ENCODE measurements around the gene PEX6.

Gene PEX6

GRCh38 chr6:42984924-42985475 lies 6.0 kb upstream of the PEX6 start:
- ATAC-seq (replicated peaks) (no peak), DNase-seq (peak; percentile 6)
- H3K4me3 Mint-ChIP-seq, result peak overlapping the region; percentile 86 to 87
- H3K4me1 Mint-ChIP-seq, result peaks cover 26 to 43% of the 10 kb centered on the region in 2 donors
- no peaks in the 10 kb centered on the region for H3K9me3 Mint-ChIP-seq
- peaks cover 10 to 18% of the 10 kb centered on the region in 2 donors for H3K36me3 Mint-ChIP-seq
- H3K27me3 Mint-ChIP-seq, result no peaks in the 10 kb centered on the region
- peak overlapping the region; percentile 39 for H3K27ac Mint-ChIP-seq

- ATAC-seq (replicated peaks), result peak; percentile 92 to 95
Measured at GRCh38 chr6:42984001-42984923, 5.3 kb upstream of the PEX6 start, which contains the start of gene PPP2R5D. PPP2R5D (plus strand) TSS chr6:42984570; CDS start chr6:42984678, 108 bp downstream.

DNA sequence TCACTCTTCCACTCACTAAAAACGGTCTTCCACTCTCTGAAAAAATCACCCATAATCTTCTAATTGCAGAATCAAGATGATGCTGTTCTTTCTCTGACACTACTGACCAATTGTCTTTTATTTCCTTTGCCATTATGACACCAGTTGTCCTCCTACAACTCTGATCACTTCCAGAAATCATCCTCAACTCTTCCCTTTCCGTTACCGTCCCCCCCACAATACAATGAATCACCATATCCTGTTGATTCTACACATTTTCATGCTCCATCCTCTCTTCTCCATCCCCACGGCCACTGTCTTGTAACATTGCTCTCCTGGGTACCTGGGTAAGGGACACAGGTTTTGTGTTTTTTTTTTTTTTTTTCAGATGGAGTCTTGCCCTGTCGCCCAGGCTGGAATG lies 2.9 kb upstream of the PEX6 start:
- H3K27me3 Mint-ChIP-seq, result no peaks in the 10 kb centered on the region
- DNase-seq, result no peak
- H3K36me3 Mint-ChIP-seq, result peaks cover 10 to 16% of the 10 kb centered on the region in 2 donors
- ATAC-seq (replicated peaks), result no peak
- H3K4me3 Mint-ChIP-seq, result no peak overlapping the region
- H3K27ac Mint-ChIP-seq, result no peak overlapping the region
- H3K4me1 Mint-ChIP-seq, result peaks cover 25 to 50% of the 10 kb centered on the region in 2 donors
- no peaks in the 10 kb centered on the region for H3K9me3 Mint-ChIP-seq

More at GRCh38 chr6:42984001-42984923, 5.3 kb upstream of the PEX6 start, which contains the start of gene PPP2R5D:
- no peaks in the 10 kb centered on the region for H3K9me3 Mint-ChIP-seq
- H3K36me3 Mint-ChIP-seq, result peaks cover 6 to 12% of the 10 kb centered on the region in 2 donors
- peak within 1 kb of the TSS; percentile 86 to 87 for H3K4me3 Mint-ChIP-seq
- H3K27me3 Mint-ChIP-seq, result no peaks in the 10 kb centered on the region
- H3K4me1 Mint-ChIP-seq, result peaks cover 28 to 50% of the 10 kb centered on the region in 2 donors
- DNase-seq, result peak; percentile 96
- peak within 1 kb of the TSS; percentile 97 for H3K27ac Mint-ChIP-seq

DNA sequence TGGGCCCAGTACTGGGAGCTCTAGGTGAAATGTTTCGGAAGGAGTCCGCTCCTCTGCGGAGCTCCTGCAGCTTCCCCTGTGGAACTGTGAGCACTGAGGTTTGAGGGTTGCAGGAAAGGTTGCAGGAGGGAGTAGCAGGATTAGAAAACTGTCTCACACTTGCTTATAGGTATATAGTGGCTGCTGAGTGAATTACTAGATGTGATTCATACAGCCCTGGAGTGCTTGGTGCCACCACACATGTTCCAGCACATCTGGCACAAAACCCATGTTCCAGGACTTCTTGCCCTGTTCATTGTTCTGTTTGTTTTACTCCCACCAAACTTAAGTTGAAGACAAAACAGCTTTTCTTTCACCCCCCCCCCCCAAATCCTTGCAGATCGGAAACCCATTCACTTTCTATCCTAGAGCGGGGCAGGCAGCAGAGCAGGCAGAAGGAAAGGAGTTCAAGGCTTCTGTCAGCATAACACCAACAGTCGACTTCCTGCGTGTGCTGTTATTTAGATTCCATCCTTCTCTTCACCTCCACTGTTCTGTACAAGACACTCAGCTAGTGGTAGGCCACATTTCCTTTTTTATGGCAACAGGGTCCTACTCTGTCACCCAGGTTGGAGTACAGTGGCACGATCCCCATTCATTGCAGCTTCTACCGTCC lies 669 bp upstream of the PEX6 start:
- peak; percentile 15 to 17 for ATAC-seq (replicated peaks)
- peak overlapping the region; percentile 88 to 94 for H3K4me3 Mint-ChIP-seq
- H3K27me3 Mint-ChIP-seq, result no peaks in the 10 kb centered on the region
- DNase-seq, result no peak
- H3K36me3 Mint-ChIP-seq, result peaks cover 16 to 19% of the 10 kb centered on the region in 2 donors
- no peaks in the 10 kb centered on the region for H3K9me3 Mint-ChIP-seq
- H3K4me1 Mint-ChIP-seq, result peaks cover 16 to 50% of the 10 kb centered on the region in 2 donors
- peak overlapping the region; percentile 97 for H3K27ac Mint-ChIP-seq

GRCh38 chr6:42978487-42978838 lies 518 bp downstream of the PEX6 start:
- no peaks in the 10 kb centered on the region for H3K9me3 Mint-ChIP-seq
- no peak for DNase-seq
- H3K36me3 Mint-ChIP-seq, result peaks cover 24 to 25% of the 10 kb centered on the region in 2 donors
- no peaks in the 10 kb centered on the region for H3K27me3 Mint-ChIP-seq
- H3K4me1 Mint-ChIP-seq, result peaks cover 13 to 48% of the 10 kb centered on the region in 2 donors
- ATAC-seq (replicated peaks), result peak in 1 of 2 donors; percentile 20
- peak overlapping the region; percentile 95 for H3K27ac Mint-ChIP-seq
- H3K4me3 Mint-ChIP-seq, result peak overlapping the region; percentile 87 to 94

- peaks cover 35 to 46% of the 10 kb centered on the region in 2 donors for H3K36me3 Mint-ChIP-seq
- peaks cover 20 to 63% of the 10 kb centered on the region in 2 donors for H3K4me1 Mint-ChIP-seq
- ATAC-seq (replicated peaks), result no peak
Measured at GRCh38 chr6:42974919-42975505, 4.0 kb downstream of the PEX6 start.

GRCh38 chr6:42973926-42974325 lies 5.1 kb downstream of the PEX6 start:
- Mint-ChIP-seq H3K9me3 (no peaks in the 10 kb centered on the region), H3K4me1 (peaks cover 20 to 54% of the 10 kb centered on the region in 2 donors), H3K27ac (peak overlapping the region; percentile 47), H3K4me3 (no peak overlapping the region), H3K27me3 (no peaks in the 10 kb centered on the region), H3K36me3 (peaks cover 38 to 54% of the 10 kb centered on the region in 2 donors)
- ATAC-seq (replicated peaks) (no peak), DNase-seq (no peak)

More at GRCh38 chr6:42974919-42975505, 4.0 kb downstream of the PEX6 start:
- H3K9me3 Mint-ChIP-seq, result no peaks in the 10 kb centered on the region
- no peak for DNase-seq
- no peaks in the 10 kb centered on the region for H3K27me3 Mint-ChIP-seq
- H3K27ac Mint-ChIP-seq, result no peak overlapping the region
- H3K4me3 Mint-ChIP-seq, result no peak overlapping the region

DNA sequence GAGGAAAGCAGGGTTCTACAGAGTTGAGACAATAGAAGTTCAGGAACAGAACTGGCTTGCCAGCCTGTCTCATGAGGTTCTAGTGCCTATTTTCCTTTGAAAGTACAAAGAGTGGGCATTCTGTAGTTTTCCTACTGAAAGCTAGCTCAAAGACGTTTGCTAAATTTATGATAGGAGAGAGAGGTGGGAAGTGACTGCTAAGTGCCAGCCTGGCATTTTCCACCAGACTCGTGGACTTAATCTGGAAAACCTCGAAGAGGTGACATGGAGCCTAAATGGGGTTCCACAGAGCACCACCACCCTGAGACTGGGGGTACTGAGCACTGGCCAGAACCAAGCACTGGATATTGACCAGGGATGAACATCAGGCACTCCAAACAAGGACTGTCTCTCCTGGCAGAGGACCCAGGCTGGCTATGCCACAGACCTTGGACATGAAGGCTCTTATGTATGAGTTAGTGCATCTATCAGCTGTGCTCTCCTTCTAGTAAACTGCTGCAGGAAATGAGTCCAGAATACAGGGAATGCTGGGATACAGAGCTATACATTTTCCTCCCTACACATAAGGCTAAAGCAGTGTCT lies 7.1 kb downstream of the PEX6 start:
- no peaks in the 10 kb centered on the region for H3K9me3 Mint-ChIP-seq
- peaks cover 44 to 64% of the 10 kb centered on the region in 2 donors for H3K36me3 Mint-ChIP-seq
- DNase-seq (no peak), ATAC-seq (replicated peaks) (no peak)
- H3K27me3 Mint-ChIP-seq, result no peaks in the 10 kb centered on the region
- H3K27ac Mint-ChIP-seq, result peak overlapping the region; percentile 21
- peaks cover 18 to 40% of the 10 kb centered on the region in 2 donors for H3K4me1 Mint-ChIP-seq
- peak overlapping the region in 1 of 2 donors; percentile 43 for H3K4me3 Mint-ChIP-seq

DNA sequence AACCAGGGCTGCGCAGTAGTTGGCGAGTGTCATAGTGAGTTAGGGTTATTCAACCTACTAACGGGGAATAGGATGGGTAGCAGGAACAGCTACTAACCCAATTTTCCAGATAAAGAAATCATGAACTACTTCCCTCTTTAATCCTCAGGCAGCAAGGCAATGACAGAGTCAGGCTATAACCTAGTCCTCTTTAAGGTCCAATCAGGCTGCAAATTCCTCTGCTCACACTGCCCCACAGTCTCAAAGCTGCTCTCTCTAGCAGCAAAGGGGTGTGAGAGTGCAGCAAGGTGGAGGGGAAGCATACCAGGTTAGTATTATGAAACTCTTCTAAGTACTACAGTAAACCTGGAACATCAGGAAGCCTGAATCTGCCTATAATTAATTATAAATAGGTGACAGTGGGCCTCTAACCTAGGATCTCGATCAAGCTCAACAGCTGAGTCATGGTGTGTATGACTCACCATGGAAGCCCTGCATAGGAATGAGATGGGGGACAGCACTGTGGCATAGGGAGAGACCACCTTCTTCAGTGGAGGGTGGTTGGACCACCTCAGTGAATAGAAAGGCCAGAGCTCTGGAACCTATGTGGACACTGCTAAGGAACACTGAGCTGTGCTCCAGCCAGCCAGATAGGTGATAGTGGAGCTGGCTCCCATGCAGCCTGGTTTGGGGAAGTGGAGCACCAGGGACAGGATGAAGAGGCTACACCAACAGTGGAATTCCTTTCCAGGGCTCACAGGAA lies 7.9 kb downstream of the PEX6 start:
- Mint-ChIP-seq H3K27ac (peak overlapping the region; percentile 80), H3K4me1 (peaks cover 19 to 33% of the 10 kb centered on the region in 2 donors), H3K27me3 (no peaks in the 10 kb centered on the region), H3K36me3 (peaks cover 41 to 64% of the 10 kb centered on the region in 2 donors), H3K4me3 (peak overlapping the region in 1 of 2 donors; percentile 43), H3K9me3 (no peaks in the 10 kb centered on the region)
- ATAC-seq (replicated peaks) (peak; percentile 53 to 57), DNase-seq (no peak)

DNA sequence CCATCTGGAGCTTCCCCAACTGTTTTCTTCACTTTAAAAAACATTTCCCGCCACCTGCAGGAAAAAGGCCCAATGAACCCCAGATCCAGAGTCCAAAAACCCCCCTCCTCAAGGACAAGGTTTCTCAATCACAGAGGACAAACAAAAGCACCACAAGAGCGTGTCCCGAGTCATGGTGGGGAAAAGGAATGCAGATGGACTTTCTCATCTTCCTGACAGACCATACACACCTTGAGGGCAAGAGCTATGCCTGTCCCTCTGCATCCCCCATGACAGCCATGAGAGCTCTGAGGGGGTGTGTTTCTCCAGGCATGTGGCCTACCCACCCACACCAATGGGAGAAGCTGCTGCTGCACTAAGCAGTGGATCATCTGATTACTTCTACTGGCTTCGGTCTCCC lies 9.0 kb downstream of the PEX6 start:
- ATAC-seq (replicated peaks) (no peak), DNase-seq (no peak)
- Mint-ChIP-seq H3K36me3 (peaks cover 47 to 69% of the 10 kb centered on the region in 2 donors), H3K4me1 (peaks cover 17 to 25% of the 10 kb centered on the region in 2 donors), H3K27me3 (no peaks in the 10 kb centered on the region), H3K27ac (no peak overlapping the region), H3K4me3 (no peak overlapping the region), H3K9me3 (no peaks in the 10 kb centered on the region)

DNA sequence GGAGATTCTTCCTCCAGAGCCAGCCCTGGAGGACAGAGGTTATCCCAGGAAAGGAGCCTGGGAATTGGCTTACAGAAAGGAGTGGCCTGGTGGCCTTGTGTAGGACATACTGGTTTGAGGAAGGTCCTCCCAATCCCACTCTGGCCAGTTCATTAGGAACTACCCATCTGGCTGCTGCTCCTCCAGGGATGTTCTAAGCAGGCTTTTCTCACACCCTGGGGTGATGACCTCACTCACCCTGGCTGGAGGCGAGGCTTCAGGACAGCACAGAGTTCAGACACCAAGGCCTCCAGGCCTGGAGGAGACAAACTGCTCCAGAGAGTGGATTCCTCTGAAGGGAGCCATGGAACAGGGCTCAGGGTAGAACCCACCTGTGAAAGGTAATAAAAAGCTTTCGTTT lies 9.6 kb downstream of the PEX6 start:
- DNase-seq, result no peak
- no peaks in the 10 kb centered on the region for H3K9me3 Mint-ChIP-seq
- no peaks in the 10 kb centered on the region for H3K27me3 Mint-ChIP-seq
- no peak overlapping the region for H3K4me3 Mint-ChIP-seq
- H3K27ac Mint-ChIP-seq, result no peak overlapping the region
- H3K4me1 Mint-ChIP-seq, result peaks cover 17 to 22% of the 10 kb centered on the region in 2 donors
- ATAC-seq (replicated peaks), result no peak
- peaks cover 45 to 73% of the 10 kb centered on the region in 2 donors for H3K36me3 Mint-ChIP-seq

DNA sequence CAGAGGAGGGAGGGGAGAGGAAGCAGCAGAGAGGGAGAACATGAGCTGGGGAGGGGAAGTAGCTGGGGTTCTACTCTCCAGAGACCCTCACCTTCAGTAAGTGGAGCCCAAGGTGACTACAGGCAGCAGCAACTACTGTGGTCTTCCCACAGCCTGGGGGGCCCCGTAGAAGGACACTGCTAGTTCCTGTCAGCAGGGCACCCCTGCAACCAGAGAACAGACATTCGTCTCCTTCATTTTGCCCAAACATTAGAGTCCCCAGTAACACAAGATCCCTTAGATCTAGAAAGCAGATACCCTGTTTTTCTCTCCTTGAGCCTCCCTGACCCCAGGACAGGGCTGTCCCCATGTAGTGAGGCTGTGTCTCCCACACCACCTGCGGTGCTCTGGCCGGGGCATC lies 10.2 kb downstream of the PEX6 start:
- H3K4me1 Mint-ChIP-seq, result peaks cover 16 to 18% of the 10 kb centered on the region in 2 donors
- no peak for DNase-seq
- no peaks in the 10 kb centered on the region for H3K27me3 Mint-ChIP-seq
- peak overlapping the region; percentile 47 for H3K27ac Mint-ChIP-seq
- ATAC-seq (replicated peaks), result no peak
- peaks cover 42 to 73% of the 10 kb centered on the region in 2 donors for H3K36me3 Mint-ChIP-seq
- H3K9me3 Mint-ChIP-seq, result no peaks in the 10 kb centered on the region
- H3K4me3 Mint-ChIP-seq, result no peak overlapping the region

DNA sequence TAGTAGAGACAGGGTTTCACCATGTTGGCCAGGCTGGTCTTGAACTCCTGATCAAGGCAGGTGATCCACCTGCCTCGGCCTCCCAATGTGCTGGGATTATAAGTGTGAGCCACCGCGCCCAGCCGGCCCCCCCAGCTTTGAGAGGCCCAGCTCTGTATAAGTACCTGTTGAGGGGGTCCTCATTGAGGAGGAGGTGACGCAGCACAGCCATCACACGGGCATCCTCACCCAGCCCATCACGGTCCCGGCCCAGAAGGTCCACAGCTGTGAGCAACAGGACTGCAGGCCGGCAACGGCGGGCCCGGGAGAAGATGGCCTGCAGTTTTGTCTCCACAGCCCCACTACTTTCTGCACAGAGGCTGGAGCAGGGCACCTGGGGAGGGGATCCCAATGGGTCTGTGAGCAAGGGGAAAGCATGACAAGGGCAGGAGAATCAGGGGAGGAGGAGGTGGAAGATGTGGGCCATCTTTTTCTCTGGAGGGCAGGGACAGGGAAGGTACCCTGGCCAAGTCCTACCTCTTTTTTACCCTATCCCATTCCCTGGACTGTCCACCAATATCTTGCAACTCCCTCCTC lies 10.8 kb downstream of the PEX6 start:
- no peaks in the 10 kb centered on the region for H3K27me3 Mint-ChIP-seq
- H3K4me1 Mint-ChIP-seq, result peaks cover 16 to 17% of the 10 kb centered on the region in 2 donors
- ATAC-seq (replicated peaks) (no peak), DNase-seq (no peak)
- H3K4me3 Mint-ChIP-seq, result no peak overlapping the region
- no peaks in the 10 kb centered on the region for H3K9me3 Mint-ChIP-seq
- no peak overlapping the region for H3K27ac Mint-ChIP-seq
- peaks cover 42 to 72% of the 10 kb centered on the region in 2 donors for H3K36me3 Mint-ChIP-seq

Data from stimulated activated naive B cell treated with anti-CD40 and anti-IgM and Interleukin-4, amounts not matched to agents 10 μg/mL and 1 μg/mL and 100 μg/mL, for 72 hours (primary cell).